NT2/D1 (cell line): ENCODE results near the gene RAPSN.

ENCODE experiments used
- SUZ12 ChIP-seq: IDR thresholded peaks from 2 replicates; pipeline ENCODE4 v1.6.1; 2011; ENCODE audit not compliant: insufficient read length, insufficient read depth; ENCODE audit errors: extremely low read depth
- YY1 ChIP-seq: IDR thresholded peaks from 2 replicates; pipeline ENCODE4 v1.6.1; 2011; ENCODE audit not compliant: insufficient read length, insufficient read depth
- ZNF274 ChIP-seq: IDR thresholded peaks from 2 replicates; pipeline ENCODE4 v1.6.1; 2011; ENCODE audit warnings: mild to moderate bottlenecking, low read depth, low read length

GRCh38 chr11:47440054-47440476 is 8.9 kb downstream of the RAPSN start:
- TF ChIP-seq YY1: no peak
- no peak for TF ChIP-seq ZNF274
- no peak for TF ChIP-seq SUZ12
